GM18520 (cell line): Measurements from ENCODE around the gene MARF1.
"Not testable (repeated sequence)": the region's sequence is repeated elsewhere in the genome, so short reads cannot be mapped to it uniquely, and the experiment has no call there.

Experiments
- ATAC-seq: cut with Tn5 transposase; IDR thresholded peaks from one replicate; pipeline ENCODE4 v1.9.1; 2021; ENCODE audit not compliant: unreplicated experiment

The MARF1 gene

DNA sequence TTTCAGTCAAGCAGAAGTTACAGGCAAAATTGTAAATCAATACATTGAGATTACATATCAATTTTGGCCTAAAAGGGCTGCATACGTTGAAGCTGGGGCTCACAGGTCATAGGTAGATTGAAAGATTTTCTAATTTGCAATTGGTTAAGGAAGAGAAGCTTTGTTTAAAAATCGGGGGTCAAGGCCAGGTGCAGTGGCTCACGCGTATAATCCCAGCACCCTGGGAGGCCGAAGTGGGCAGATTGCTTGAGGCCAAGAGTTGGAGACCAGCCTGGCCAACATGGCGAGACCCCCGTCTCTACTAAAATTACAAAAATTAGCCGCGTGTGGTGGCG lies 68.4 kb downstream of the MARF1 start:
- no peak for ATAC-seq

- ATAC-seq = not testable (repeated sequence)
Observed at GRCh38 chr16:15573896-15574613, 68.9 kb downstream of the MARF1 start.

GRCh38 chr16:15573274-15573895 lies 69.6 kb downstream of the MARF1 start:
- no peak for ATAC-seq

DNA sequence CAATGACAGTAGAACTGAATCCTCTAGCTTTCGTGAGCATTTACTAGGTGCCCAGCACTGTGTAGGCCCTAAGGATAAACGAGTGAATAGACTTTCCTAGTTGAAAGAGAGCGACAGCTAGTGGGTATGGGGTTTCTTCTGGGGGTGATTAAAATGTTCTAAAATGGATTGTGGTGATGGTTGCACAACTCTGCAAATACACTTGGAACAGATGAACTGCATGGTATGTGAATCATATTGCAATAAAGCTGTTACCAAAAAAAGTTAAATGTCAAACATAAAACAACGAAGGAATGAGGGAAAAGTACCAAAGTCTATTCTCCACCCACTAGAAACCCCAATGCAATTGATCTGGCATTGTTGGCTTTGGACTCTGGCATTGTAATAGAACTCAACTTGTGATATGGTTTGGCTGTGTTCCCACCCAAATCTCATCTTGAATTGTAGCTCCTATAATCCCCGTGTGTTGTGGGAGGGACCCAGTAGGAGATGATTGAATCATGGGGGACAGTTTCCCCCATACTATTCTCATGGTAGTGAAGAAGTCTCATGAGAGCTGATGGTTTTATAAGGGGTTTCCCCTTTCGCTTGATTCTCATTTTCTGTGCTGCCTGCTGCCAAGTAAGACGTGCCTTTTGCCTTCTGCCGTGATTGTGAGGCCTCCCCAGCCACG lies 70.5 kb downstream of the MARF1 start:
- no peak for ATAC-seq

DNA sequence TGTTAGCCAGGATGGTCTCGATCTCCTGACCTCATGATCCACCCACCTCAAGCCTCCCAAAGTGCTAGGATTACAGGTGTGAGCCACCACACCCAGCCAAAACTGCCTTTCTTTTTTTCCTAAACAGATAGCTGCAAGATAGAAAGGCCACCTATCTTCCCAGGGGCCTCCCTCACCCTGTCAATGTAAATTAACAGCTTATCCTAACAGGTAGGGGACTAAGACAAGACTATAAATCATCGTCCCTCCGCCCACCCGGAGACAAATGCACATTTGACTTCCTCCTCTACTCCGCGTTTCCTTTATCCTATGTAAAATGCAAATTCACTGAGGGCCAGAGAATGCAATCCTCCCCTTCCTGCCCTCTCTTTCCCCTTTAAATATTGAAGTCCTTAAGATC lies 71.4 kb downstream of the MARF1 start:
- ATAC-seq = no peak

- not testable (repeated sequence) for ATAC-seq
Observed at GRCh38 chr16:15570666-15571065, 72.3 kb downstream of the MARF1 start.

- ATAC-seq = no peak
Observed at GRCh38 chr16:15567823-15568222, 75.1 kb downstream of the MARF1 start.

GRCh38 chr16:15566095-15566494 lies 76.9 kb downstream of the MARF1 start:
- ATAC-seq = no peak

DNA sequence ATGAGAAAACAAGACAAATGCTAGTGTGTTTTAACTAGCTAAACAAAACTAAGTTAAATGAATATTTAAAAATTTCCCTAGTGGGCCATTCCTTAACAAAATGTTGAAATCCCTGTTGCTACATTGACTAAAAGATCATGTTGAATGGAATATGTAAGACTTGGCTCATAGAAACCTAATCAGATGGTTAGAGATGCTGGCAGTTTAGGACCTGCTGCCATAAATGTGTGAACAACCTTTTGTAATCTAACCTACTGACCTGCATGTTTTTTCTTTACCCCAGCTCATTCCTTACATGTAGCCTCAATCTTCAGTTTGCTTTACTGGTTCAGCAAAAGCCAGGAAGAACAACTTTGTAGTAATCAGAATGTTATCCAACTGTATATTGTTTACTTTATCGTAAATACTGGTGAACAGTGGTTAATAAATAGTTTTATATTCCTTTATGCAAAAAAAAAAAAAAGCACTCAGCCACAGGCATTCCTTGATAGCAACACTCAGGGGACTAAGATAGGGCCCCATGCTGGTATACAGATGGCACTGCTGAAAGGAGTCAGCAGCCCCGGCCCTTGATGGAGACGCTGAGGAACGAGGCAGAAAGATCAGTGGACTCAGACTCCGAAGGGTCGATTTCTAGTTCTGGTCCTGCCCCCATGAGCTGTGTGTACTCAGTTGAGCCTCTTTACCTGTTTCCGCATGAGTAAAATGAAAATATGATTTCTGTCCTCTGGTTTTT lies 78.2 kb downstream of the MARF1 start:
- ATAC-seq = no peak

DNA sequence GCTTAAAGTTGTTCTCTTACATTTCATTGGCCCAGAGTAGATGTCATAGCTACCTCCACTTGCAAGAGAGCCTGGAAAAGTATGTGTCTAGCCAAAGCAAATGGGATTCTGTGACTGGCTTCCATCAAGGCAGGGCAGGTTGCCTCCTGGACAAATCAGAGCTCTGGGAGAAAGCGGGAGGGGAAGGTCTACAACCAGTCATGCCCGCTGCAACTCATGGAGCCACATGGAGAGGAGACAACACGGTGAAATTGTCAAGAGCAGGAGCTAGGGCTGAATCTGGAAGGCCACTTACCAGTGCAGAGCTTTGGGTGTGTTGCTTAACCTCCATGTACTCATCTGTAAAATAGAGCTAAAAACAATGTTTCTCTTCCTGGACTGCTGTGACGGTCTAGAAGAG lies 83.8 kb downstream of the MARF1 start:
- ATAC-seq = no peak

DNA sequence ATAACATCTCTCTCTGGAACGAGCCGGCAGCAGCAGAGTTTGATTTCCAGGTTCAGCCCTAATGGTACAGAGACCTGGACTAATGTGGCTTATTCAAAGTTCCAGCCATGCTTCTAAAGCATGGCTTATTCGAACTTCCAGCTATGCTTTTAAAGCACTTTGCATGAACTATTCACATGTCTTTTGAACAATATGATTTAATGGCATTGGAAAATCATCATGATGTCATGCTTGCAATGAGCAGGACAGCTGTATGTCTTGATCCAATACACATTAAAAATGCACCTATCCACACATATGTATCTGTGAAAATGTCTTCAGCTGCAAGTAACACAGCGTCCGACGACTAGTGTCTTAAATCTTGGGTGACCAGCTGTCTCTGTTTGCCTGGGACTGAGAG lies 85.7 kb downstream of the MARF1 start:
- no peak for ATAC-seq

DNA sequence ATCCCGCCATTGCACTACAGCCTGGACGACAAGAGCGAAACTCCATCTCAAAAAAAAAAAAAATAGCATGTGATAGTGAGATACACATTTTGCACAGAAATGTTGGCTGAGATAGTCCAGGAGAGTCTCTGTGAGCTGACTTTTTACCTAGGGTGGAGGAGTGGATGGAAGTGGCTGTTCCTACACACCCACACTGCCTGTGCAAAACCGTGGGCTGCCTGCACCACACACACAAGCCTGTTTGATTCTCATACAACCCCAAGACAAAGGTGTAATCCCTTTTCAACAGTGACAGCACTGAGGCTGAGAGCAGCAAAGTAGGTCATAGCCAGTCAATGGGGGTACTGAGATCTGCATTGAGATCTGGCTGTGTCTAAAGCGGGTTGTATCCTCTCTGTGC lies 86.8 kb downstream of the MARF1 start:
- no peak for ATAC-seq

GRCh38 chr16:15553313-15554088 lies 89.5 kb downstream of the MARF1 start:
- ATAC-seq = no peak

GRCh38 chr16:15552507-15552906 lies 90.4 kb downstream of the MARF1 start:
- ATAC-seq = no peak

DNA sequence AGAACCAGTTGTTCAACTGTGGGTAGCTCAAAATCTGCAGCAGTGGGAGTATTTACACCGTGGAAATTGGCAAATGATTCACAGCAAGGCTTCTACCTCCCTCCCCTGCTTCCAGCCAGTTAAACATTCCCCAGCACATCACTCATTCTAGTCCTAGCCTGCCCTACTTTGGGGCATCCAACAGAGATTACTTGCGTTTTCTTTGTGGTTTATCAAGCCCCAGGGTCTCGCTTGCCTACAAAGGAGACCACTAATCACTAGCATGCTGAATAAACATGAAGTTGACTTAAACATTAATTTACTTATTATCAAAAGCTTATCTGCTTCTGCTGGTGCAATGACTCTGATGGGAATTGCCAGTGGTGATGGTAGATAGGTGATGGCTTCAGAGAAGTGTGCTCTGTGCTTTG lies 94.5 kb downstream of the MARF1 start:
- no peak for ATAC-seq

DNA sequence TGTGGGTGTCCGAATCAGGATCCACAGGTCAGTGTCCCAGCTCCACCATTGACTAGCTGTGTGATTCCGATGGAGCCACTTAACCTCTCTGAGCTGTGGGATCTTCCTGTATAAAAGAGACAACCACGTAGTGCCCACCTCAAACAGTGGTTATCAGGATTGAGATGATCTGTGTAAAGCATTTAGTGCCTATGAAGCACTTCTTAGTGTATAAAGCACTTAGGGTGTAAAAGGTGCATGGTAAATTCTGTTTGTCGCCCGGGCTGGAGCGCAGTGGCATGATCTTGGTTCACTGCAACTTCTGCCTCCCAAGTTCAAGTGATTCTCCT lies 95.2 kb downstream of the MARF1 start:
- ATAC-seq = no peak

- not testable (repeated sequence) for ATAC-seq
Observed at GRCh38 chr16:15547072-15547767, 95.7 kb downstream of the MARF1 start.

- ATAC-seq = no peak
Observed at GRCh38 chr16:15545544-15545943, 97.4 kb downstream of the MARF1 start.

DNA sequence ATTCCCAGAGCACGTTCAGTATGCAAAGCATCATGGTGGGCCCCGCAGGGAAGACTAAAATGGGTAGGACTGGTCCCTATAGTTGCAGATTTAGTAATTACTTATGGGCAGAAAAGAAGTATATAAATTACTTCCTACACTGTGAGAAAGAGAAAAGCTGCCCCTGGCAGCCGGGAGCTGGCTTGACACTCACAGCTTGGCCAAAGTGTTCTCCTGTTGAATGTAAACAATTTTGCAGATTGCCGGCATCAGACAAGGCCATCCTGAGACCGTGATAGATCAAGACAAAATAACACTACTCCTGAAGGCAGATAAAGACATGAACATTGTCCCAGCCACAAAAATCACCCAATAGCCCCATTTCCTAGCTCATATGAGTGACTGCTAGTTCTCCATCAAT lies 98.5 kb downstream of the MARF1 start:
- no peak for ATAC-seq
